Sigmoid colon (tissue), 3 donors: ENCODE data around the gene ANKAR.

Source experiments
- POLR2A ChIP-seq, 2 donors: fragments of 450-650 bp; IDR thresholded peaks; one replicate each; pipeline ENCODE4 v1.6.1; 2016; ENCODE audit warnings: antibody characterized with exemption in 2 of 2, mild to moderate bottlenecking in 2 of 2, moderate library complexity in 2 of 2
- TF ChIP-seq, protein P1 (sequence below), 4 experiments: fragments of 450-650 bp in 3 of 4; fragments of 200-600 bp in 1 of 4; IDR thresholded peaks; one replicate each; pipeline ENCODE4 v1.5.1; 2016 to 2019; ENCODE audit warnings: antibody characterized with exemption in 4 of 4, mild to moderate bottlenecking in 3 of 4, moderate library complexity in 2 of 4

DNA sequence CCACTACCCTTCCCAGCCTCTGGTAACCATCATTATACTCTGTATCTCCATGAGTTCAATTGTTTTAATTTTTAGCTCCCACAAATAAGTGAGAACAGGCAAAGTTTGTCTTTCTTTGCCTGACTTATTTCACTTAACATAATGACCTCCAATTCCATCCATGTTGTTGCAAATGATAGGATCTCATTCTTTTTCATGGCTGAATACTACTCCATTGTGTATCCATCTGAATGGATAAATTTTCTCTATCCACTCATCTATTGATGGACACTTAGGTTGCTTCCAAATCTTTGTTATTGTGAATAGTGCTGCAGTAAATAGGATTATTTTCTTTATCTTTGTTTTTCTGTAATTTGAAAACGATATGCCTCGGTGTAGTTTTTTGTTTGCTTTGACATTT lies 26.2 kb downstream of the ANKAR start:
- TF ChIP-seq, protein P1, sequence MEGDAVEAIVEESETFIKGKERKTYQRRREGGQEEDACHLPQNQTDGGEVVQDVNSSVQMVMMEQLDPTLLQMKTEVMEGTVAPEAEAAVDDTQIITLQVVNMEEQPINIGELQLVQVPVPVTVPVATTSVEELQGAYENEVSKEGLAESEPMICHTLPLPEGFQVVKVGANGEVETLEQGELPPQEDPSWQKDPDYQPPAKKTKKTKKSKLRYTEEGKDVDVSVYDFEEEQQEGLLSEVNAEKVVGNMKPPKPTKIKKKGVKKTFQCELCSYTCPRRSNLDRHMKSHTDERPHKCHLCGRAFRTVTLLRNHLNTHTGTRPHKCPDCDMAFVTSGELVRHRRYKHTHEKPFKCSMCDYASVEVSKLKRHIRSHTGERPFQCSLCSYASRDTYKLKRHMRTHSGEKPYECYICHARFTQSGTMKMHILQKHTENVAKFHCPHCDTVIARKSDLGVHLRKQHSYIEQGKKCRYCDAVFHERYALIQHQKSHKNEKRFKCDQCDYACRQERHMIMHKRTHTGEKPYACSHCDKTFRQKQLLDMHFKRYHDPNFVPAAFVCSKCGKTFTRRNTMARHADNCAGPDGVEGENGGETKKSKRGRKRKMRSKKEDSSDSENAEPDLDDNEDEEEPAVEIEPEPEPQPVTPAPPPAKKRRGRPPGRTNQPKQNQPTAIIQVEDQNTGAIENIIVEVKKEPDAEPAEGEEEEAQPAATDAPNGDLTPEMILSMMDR (IDR thresholded peaks at IDR 0.05): no peak
- TF ChIP-seq POLR2A (IDR thresholded peaks at IDR 0.05): no peak
